ENCODE measurements around the gene ARPC1B.

- TF ChIP-seq CTBP1 (IDR thresholded peaks at IDR 0.05; ENCODE audit: borderline replicate concordance) (no peak), MXI1 (IDR thresholded peaks at IDR 0.05; ENCODE audit: low read depth, low read length) (no peak), MAX (CRISPR knock-in tag; IDR thresholded peaks at IDR 0.05) (no peak), FOXK2 (conservative IDR thresholded peaks at IDR 0.05 in 1 of 2, IDR thresholded peaks at IDR 0.05 in 1 of 2; ENCODE audit: low read depth in 2 of 2) (no peak), NFATC3 (IDR thresholded peaks at IDR 0.05) (no peak), GABPA (tag; conservative IDR thresholded peaks at IDR 0.05; ENCODE audit: low read depth) (no peak), POLR2AphosphoS5 (IDR thresholded peaks at IDR 0.05; ENCODE audit: control insufficient read depth, insufficient read depth, low read depth, low read length) (no peak)
- TF ChIP-seq, protein P1, sequence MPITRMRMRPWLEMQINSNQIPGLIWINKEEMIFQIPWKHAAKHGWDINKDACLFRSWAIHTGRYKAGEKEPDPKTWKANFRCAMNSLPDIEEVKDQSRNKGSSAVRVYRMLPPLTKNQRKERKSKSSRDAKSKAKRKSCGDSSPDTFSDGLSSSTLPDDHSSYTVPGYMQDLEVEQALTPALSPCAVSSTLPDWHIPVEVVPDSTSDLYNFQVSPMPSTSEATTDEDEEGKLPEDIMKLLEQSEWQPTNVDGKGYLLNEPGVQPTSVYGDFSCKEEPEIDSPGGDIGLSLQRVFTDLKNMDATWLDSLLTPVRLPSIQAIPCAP (CRISPR knock-in tag; IDR thresholded peaks at IDR 0.05; ENCODE audit: borderline replicate concordance) = no peak
- TF ChIP-seq, protein P2, sequence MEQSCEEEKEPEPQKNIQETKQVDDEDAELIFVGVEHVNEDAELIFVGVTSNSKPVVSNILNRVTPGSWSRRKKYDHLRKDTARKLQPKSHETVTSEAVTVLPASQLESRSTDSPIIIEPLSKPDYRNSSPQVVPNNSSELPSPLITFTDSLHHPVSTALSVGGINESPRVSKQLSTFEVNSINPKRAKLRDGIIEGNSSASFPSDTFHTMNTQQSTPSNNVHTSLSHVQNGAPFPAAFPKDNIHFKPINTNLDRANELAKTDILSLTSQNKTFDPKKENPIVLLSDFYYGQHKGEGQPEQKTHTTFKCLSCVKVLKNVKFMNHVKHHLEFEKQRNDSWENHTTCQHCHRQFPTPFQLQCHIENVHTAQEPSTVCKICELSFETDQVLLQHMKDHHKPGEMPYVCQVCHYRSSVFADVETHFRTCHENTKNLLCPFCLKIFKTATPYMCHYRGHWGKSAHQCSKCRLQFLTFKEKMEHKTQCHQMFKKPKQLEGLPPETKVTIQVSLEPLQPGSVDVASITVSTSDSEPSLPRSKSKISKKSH (CRISPR knock-in tag; IDR thresholded peaks at IDR 0.05) = no peak
- TF ChIP-seq, protein P3, sequence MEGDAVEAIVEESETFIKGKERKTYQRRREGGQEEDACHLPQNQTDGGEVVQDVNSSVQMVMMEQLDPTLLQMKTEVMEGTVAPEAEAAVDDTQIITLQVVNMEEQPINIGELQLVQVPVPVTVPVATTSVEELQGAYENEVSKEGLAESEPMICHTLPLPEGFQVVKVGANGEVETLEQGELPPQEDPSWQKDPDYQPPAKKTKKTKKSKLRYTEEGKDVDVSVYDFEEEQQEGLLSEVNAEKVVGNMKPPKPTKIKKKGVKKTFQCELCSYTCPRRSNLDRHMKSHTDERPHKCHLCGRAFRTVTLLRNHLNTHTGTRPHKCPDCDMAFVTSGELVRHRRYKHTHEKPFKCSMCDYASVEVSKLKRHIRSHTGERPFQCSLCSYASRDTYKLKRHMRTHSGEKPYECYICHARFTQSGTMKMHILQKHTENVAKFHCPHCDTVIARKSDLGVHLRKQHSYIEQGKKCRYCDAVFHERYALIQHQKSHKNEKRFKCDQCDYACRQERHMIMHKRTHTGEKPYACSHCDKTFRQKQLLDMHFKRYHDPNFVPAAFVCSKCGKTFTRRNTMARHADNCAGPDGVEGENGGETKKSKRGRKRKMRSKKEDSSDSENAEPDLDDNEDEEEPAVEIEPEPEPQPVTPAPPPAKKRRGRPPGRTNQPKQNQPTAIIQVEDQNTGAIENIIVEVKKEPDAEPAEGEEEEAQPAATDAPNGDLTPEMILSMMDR (IDR thresholded peaks at IDR 0.05 in 2 of 3, conservative IDR thresholded peaks at IDR 0.05 in 1 of 3; ENCODE audit: insufficient read depth in 2 of 3, low read depth in 1 of 3, low read length in 3 of 3) = no peak
- TF ChIP-seq, protein P4, sequence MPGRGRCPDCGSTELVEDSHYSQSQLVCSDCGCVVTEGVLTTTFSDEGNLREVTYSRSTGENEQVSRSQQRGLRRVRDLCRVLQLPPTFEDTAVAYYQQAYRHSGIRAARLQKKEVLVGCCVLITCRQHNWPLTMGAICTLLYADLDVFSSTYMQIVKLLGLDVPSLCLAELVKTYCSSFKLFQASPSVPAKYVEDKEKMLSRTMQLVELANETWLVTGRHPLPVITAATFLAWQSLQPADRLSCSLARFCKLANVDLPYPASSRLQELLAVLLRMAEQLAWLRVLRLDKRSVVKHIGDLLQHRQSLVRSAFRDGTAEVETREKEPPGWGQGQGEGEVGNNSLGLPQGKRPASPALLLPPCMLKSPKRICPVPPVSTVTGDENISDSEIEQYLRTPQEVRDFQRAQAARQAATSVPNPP (IDR thresholded peaks at IDR 0.05; ENCODE audit: borderline replicate concordance, insufficient read depth, insufficient read length) = no peak
Observed at GRCh38 chr7:99424932-99425730, 50.6 kb downstream of the ARPC1B start.

All from K562 (cell line).